Globus pallidus (tissue), 1 donor: ENCODE data around the gene P2RY11.

ENCODE experiments used
- DNase-seq: peaks from one replicate; pipeline ENCODE4 v3.0.0-alpha.2; 2015; ENCODE audit warnings: low spot score

P2RY11 gene

GRCh38 chr19:10111405-10111811 is at the start of gene P2RY11:
P2RY11 (plus strand) TSS chr19:10111693; CDS start chr19:10111722, 29 bp downstream.
- DNase-seq: peak; percentile 43

GRCh38 chr19:10061717-10062310 is 49.7 kb upstream of the P2RY11 start:
- DNase-seq: no peak

- DNase-seq: no peak
Measured at GRCh38 chr19:10068205-10068604, 43.3 kb upstream of the P2RY11 start.

- no peak for DNase-seq
Measured at GRCh38 chr19:10069046-10069445, 42.4 kb upstream of the P2RY11 start.

- no peak for DNase-seq
Measured at GRCh38 chr19:10070730-10071446, 40.6 kb upstream of the P2RY11 start.

GRCh38 chr19:10074153-10074552 is 37.3 kb upstream of the P2RY11 start:
- no peak for DNase-seq

- no peak for DNase-seq
Measured at GRCh38 chr19:10076535-10076934, 35.0 kb upstream of the P2RY11 start.

- DNase-seq: no peak
Measured at GRCh38 chr19:10078329-10078728, 33.2 kb upstream of the P2RY11 start.

GRCh38 chr19:10079031-10079453 is 32.5 kb upstream of the P2RY11 start:
- DNase-seq: no peak

- no peak for DNase-seq
Measured at GRCh38 chr19:10083911-10084310, 27.6 kb upstream of the P2RY11 start.

GRCh38 chr19:10084803-10085202 is 26.7 kb upstream of the P2RY11 start:
- DNase-seq: no peak

GRCh38 chr19:10085641-10086590 is 25.6 kb upstream of the P2RY11 start, which contains the start of gene SHFL:
SHFL (plus strand) TSS chr19:10086317; CDS start chr19:10086428, 111 bp downstream.
- peak; percentile 59 for DNase-seq

GRCh38 chr19:10086591-10087192 is 24.8 kb upstream of the P2RY11 start:
- DNase-seq: no peak

- DNase-seq: no peak
Measured at GRCh38 chr19:10087296-10088061, 24.0 kb upstream of the P2RY11 start.

GRCh38 chr19:10088949-10089554 is 22.4 kb upstream of the P2RY11 start:
- DNase-seq: no peak

- no peak for DNase-seq
Measured at GRCh38 chr19:10089801-10090375, 21.6 kb upstream of the P2RY11 start.

- DNase-seq: no peak
Measured at GRCh38 chr19:10091370-10091687, 20.2 kb upstream of the P2RY11 start.

- DNase-seq: no peak
Measured at GRCh38 chr19:10091895-10092641, 19.4 kb upstream of the P2RY11 start.

- no peak for DNase-seq
Measured at GRCh38 chr19:10092648-10093294, 18.7 kb upstream of the P2RY11 start.
